NCI-H748 (cell line): ENCODE results near the gene TALDO1.

Experiments
- DNase-seq: peaks from one replicate; lab custom pipeline; 2025; ENCODE audit not compliant: unreplicated experiment; lab: John Stamatoyannopoulos, UW

TALDO1 gene

DNA sequence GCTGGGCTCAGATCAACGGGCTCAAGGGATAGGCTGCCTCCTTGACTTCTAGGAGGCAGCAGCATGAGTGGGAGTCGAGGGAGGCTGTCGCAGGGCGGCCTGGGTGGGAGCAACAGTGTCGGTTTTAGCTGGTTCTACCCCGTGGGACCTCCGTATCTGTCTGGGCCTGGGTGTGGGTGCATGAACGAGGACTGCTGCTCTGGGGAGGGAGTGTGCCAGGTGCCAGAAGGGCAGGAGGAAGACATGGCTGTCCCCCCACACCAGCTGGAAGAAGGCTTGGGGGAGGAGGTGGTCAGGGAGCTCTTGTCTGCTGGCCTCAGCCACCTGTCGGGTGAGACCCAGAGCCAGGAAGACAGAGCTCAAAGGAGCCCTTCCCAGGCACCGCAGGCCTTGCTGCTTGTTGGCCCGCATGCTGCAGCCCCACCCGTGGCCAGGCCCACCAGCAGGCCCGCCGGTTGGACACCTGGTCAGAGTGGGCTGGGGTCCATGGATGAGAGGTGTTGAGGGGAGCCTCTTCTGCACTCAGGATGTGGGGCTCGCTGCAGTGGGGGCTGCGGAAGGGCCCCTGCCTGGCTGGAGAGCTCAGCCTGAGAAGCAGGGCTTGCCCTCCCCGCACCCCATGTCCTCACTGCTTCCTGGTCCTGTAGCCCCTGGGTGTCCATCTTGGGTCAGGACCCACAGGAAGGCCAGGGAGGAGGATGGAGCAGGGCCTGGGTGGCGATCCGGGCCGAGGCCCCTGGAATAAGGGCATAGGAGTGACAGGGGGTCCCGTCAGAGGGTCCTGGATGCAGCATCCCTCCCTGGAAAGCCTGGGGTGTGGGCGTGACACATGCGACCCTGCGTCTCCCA, 39.2 kb downstream of the TALDO1 start:
- no peak for DNase-seq

- DNase-seq = no peak
Observed at GRCh38 chr11:787084-787675, 39.9 kb downstream of the TALDO1 start.

DNA sequence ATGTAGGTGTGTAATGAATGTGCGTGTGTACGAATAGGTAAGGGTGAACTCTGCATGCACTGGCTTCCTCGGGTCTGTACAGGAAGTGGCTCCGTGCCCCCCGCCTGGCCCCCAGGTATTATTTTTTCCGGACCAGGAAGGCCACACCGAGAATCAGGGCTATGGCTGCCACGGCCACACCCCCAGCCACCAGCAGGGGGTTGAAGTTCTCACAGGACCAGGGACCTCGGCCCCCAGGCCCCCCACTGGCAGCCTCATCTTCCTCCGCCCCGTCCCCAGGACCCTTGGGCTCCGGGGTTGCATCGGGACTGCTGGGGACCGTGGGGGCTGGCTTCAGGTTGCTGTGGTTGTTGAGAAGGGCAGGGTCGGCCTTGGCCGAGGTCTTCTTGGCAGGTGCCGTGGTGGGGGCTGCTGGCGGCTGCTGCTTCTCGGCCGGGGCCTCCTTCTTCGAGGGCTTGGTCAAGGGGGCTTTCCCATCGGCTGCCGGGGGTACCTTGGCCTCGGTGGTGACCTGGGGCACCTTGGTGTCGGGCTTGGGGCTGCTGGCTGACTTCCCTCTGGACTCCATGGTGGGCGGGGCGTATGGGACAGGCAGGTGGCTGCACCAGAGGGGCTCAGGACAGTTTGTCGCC, 40.9 kb downstream of the TALDO1 start:
- DNase-seq = no peak

GRCh38 chr11:788953-789940, 42.0 kb downstream of the TALDO1 start:
- DNase-seq = peak; percentile 48

GRCh38 chr11:789943-790342, 42.7 kb downstream of the TALDO1 start, which contains the start of gene CEND1:
CEND1 (minus strand) TSS chr11:790090; CDS start chr11:788576, 1,514 bp downstream.
- peak; percentile 79 for DNase-seq

DNA sequence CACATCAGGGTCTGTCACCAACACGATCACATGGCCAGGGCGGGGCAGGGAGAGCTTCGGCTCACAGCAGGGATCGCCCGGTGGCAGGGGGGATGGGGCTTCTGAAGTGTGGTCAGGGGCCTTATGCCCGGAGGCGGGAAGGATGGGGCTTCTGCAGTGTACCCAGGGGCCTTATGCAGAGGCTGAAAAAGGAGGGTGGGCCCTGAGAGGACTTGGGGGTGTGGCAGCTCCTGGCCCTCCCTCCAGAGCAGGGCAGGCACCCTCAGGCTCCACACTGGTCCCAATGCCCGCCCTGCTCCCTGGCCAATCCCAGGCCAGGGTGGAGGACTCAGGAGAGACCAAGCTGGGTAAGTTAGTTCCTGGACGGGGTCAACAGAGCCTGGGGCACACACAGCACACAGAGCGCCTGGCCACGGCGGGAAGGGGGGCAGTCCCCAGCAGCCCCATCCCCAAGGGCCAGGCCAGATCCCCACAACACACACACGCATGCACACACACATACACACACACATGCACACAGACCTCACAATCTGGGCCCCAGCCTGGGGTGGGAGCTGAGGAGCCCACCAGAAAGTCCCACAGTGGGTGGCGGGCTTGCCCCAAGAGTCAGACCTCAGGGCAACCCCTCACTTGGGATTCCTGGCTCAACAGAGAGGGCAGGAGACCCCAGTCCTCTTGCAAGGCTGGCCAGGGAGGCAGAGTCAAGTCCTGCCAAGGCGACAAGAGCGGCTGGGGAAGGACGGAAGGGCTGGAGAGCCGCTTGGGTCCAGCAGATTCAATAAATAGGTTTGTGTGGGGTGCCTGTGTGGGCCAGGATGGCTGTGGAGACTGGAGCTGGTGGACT, 43.7 kb downstream of the TALDO1 start:
- peak; percentile 70 for DNase-seq

- no peak for DNase-seq
Observed at GRCh38 chr11:791658-792534, 44.6 kb downstream of the TALDO1 start.

GRCh38 chr11:792535-792821, 45.2 kb downstream of the TALDO1 start:
- no peak for DNase-seq

GRCh38 chr11:792873-793272, 45.6 kb downstream of the TALDO1 start:
- DNase-seq = peak; percentile 79

DNA sequence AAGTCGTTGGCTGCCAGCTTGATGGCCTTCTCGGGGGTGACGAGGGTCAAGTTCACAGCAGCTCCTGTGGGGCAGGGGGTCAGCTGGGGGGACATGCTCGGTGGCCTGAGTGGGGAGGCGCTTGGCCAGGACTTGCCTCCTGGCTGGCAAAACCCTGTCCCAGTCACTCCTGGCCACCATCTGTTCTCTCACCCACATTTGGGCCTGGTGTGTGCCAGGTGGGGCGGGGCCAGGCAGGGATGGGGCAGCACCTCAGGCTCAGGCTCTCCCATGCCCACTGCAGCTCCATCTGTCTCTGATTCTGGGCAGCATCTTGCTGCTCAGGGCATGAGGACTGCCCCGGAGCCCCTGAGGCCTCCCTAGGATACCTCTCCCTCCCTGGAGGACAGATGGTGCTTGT, 46.3 kb downstream of the TALDO1 start:
- DNase-seq = no peak

DNA sequence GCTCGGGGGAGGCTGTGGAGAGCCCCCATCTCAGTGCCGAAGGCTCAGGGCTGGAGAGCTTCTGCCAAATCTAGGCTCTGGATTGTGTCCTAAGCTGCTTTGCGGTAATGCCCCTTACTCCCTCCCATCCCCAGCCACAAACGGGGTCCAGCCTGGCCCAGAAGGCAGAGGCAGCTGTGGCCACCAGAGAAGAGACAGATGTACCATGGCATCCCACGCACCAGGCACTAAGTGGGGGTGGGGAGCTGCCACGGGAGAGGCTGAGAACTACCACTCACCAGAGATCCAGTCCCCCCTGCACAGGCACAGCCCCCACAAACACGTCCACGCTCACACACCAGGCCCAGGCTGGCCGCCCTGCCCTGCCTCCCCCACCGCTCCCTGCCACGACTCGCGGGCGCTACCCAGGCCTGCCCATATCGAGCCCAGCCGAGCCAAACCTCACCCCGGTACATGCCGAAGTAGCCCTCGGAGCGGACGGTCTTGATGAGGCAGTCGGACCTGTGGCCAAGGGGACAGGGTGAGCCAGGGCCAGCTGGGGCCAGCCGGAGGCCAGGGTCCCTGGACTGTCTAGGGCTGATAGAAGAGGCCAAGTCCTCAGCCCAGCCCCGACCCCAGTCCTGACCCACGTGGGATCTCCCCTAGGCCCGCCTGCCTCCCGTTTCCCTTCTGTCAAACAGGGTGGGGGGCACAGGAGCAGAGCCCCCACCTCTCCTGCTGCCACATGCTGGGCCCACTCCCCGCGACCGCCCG, 46.9 kb downstream of the TALDO1 start:
- no peak for DNase-seq

DNA sequence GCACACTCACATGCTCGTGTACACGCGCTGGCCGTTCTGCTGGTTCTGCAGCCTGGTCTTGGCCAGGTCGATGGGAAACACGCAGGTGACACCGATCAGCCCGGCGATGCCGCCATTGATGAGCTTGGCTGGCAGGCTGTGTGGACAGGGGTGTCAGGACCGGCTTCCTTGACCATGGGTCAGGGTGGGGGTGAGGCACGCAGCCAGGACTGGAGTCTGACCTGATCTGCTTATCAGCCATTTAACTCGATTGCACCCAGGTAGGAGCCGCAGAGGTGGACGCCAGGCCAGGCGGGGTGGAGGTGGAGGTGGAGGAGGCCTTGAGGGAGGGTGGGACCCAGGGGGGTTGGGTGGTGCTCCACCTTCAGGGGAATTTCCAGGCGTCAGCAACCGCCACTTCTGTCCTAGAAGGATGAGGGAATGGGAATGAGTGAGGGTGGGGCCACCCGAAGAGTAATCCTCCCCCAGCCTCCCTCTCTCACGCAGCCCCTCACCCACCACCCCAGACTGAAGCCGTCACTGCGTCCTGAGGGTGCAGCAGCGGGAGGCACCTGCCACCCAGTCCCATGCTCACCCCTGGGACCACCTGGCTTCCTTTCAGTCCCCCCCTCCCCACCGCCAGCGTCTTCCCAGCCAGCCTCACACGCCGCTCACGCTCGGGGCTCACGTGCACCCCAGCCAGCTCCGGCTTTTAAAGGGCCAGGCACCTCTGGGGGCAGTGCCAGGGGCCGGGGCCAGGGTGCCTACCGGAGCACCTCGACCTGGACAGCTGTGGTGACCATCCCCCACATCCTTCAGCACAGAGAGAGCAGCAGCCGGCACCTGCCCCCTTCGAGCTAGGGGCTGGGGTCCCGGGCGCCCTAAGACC, 47.7 kb downstream of the TALDO1 start:
- DNase-seq = no peak

- no peak for DNase-seq
Observed at GRCh38 chr11:795634-796564, 48.6 kb downstream of the TALDO1 start.

- no peak for DNase-seq
Observed at GRCh38 chr11:796565-797295, 49.5 kb downstream of the TALDO1 start.

DNA sequence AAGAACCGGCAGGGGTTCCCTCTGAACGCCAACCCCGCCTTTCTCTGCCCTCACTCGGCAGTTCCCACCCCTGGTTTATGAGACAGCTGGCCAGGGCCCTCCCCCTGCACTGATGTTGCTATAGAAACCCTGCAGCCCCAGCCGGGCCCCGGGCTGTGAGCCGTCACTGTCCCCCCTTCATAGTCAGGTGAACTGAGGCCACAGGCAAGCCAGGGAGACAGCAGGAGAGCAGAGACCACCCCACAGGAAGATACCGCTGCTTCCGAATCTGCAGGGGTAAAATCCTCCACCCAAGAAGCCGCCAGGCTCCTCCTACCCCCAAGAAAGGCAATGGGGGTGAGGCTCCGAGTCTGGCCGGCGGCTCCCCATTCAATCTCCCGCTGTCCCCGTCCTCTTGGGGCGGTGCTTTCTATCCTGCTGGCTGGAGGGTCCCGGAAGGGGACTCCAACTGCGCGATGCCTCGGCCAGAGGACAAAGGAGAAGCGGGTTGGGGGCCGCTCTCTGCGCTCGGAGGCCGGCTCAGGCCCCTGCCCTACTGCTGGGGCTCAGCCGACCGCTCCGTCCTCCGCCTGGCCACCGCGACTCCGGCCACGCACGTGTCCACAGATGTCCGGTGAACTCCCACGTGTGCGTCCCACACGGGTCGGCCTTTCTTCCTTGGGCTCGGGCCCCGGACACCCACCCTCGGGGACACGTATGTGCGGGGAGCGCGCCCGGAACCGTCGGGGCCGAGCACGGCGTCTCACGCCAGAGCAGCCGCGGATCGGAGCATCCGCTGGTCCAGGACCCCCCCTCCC, 50.2 kb downstream of the TALDO1 start:
- peak; percentile 89 for DNase-seq
